Mesenchymal stem cell (in vitro differentiated cells and primary cell): ENCODE data around the gene COMMD2.

Source experiments
- DNase-seq: peaks from one replicate; pipeline ENCODE4 v3.0.0-alpha.2; 2013
- H2AFZ ChIP-seq: one replicate; pipeline ENCODE4 v1.6.1; 2013; ENCODE audit warnings: low read depth, mild to moderate bottlenecking, control low read depth, inconsistent platforms, low read length, moderate library complexity
- H2AK5ac ChIP-seq: 2 replicates; pipeline ENCODE4 v1.6.1; 2013; ENCODE audit warnings: low read length, moderate library complexity, mild to moderate bottlenecking, inconsistent platforms; ENCODE audit not compliant: severe bottlenecking
- H2BK120ac ChIP-seq: one replicate; pipeline ENCODE4 v1.6.1; 2013; ENCODE audit warnings: low read depth, mild to moderate bottlenecking, inconsistent platforms, low read length, moderate library complexity
- H2BK12ac ChIP-seq, 2 experiments: one replicate each; pipeline ENCODE4 v1.6.1; 2013; ENCODE audit warnings: inconsistent platforms in 2 of 2, low read length in 2 of 2, mild to moderate bottlenecking in 2 of 2, moderate library complexity in 2 of 2, control low read depth in 1 of 2
- H2BK15ac ChIP-seq: one replicate; pipeline ENCODE4 v1.6.1; 2013; ENCODE audit warnings: mild to moderate bottlenecking, low read depth, inconsistent platforms; ENCODE audit not compliant: poor library complexity, severe bottlenecking
- H2BK5ac ChIP-seq: 2 replicates; pipeline ENCODE4 v1.6.1; 2013; ENCODE audit warnings: low read depth, mild to moderate bottlenecking, low read length, control low read depth, inconsistent platforms; ENCODE audit not compliant: poor library complexity, severe bottlenecking
- H3K14ac ChIP-seq, 2 experiments: one replicate each; pipeline ENCODE4 v1.6.1; 2013; ENCODE audit warnings: inconsistent platforms in 2 of 2, low read length in 2 of 2, control low read depth in 1 of 2, mild to moderate bottlenecking in 1 of 2, moderate library complexity in 1 of 2
- H3K18ac ChIP-seq, 2 experiments: one replicate each; pipeline ENCODE4 v1.6.1; 2013; ENCODE audit warnings: inconsistent platforms in 2 of 2, low read length in 2 of 2, control low read depth in 1 of 2, low read depth in 1 of 2, mild to moderate bottlenecking in 1 of 2
- H3K23ac ChIP-seq, 2 experiments: one replicate each; pipeline ENCODE4 v1.6.1; 2013; ENCODE audit warnings: inconsistent platforms in 2 of 2, low read length in 2 of 2, mild to moderate bottlenecking in 2 of 2, moderate library complexity in 2 of 2, control low read depth in 1 of 2
- H3K27ac ChIP-seq: 2 replicates; pipeline ENCODE4 v1.5.1; 2013; ENCODE audit warnings: mild to moderate bottlenecking, moderate library complexity, low read length, control low read depth, inconsistent platforms; ENCODE audit not compliant: poor library complexity, severe bottlenecking
- H3K27me3 ChIP-seq, 2 experiments: 2 replicates each; pipeline versions ENCODE4 v1.6.1 to v1.7.0; 2013; ENCODE audit warnings: low read length in 2 of 2, mild to moderate bottlenecking in 2 of 2, moderate library complexity in 2 of 2, control low read depth in 1 of 2, inconsistent platforms in 1 of 2; ENCODE audit not compliant: control insufficient read depth in 1 of 2, insufficient read depth in 1 of 2
- H3K36me3 ChIP-seq, 2 experiments: 2 replicates each; pipeline versions ENCODE4 v1.6.1 to v1.7.0; 2013; ENCODE audit warnings: low read length in 2 of 2, control low read depth in 1 of 2, inconsistent platforms in 1 of 2, low read depth in 1 of 2, mild to moderate bottlenecking in 1 of 2; ENCODE audit not compliant: insufficient read depth in 2 of 2, control insufficient read depth in 1 of 2
- H3K4ac ChIP-seq, 2 experiments: one replicate each; pipeline ENCODE4 v1.6.1; 2013; ENCODE audit warnings: inconsistent platforms in 2 of 2, low read length in 2 of 2, mild to moderate bottlenecking in 2 of 2, moderate library complexity in 2 of 2, control low read depth in 1 of 2, low read depth in 1 of 2
- H3K4me1 ChIP-seq: 2 replicates; pipeline ENCODE4 v1.6.1; 2013; ENCODE audit warnings: low read depth, low read length, control low read depth; ENCODE audit not compliant: control insufficient read depth, insufficient read depth
- H3K4me2 ChIP-seq: 2 replicates; pipeline ENCODE4 v1.6.1; 2013; ENCODE audit warnings: low read length, mild to moderate bottlenecking, inconsistent platforms; ENCODE audit not compliant: poor library complexity, severe bottlenecking
- H3K4me3 ChIP-seq, 2 experiments: 2 replicates each; pipeline versions ENCODE4 v1.5.1 to v1.7.0; 2013; ENCODE audit warnings: low read length in 2 of 2, mild to moderate bottlenecking in 2 of 2, control low read depth in 1 of 2, low read depth in 1 of 2; ENCODE audit not compliant: insufficient read depth in 1 of 2
- H3K79me1 ChIP-seq: replicated peaks from 2 replicates; pipeline ENCODE4 v1.6.1; 2013; ENCODE audit warnings: mild to moderate bottlenecking, control low read depth, low read length, inconsistent platforms; ENCODE audit not compliant: poor library complexity, severe bottlenecking
- H3K9ac ChIP-seq: 2 replicates; pipeline ENCODE4 v1.7.0; 2013; ENCODE audit warnings: mild to moderate bottlenecking, low read length, moderate library complexity
- H3K9me3 ChIP-seq: 2 replicates; pipeline ENCODE4 v1.7.0; 2013; ENCODE audit warnings: mild to moderate bottlenecking, low read length; ENCODE audit not compliant: control insufficient read depth
- H4K8ac ChIP-seq: one replicate; pipeline ENCODE4 v1.6.1; 2013; ENCODE audit warnings: inconsistent platforms, mild to moderate bottlenecking, low read length, moderate library complexity
- H4K91ac ChIP-seq: one replicate; pipeline ENCODE4 v1.6.1; 2013; ENCODE audit warnings: mild to moderate bottlenecking, low read length, inconsistent platforms
- WGBS: methylation state at CpG from one replicate; pipeline ENCODE4 v1.1.7; 2013; ENCODE audit warnings: mixed read lengths; 5-methylcytosine and 5-hydroxymethylcytosine counted together

The COMMD2 gene

DNA sequence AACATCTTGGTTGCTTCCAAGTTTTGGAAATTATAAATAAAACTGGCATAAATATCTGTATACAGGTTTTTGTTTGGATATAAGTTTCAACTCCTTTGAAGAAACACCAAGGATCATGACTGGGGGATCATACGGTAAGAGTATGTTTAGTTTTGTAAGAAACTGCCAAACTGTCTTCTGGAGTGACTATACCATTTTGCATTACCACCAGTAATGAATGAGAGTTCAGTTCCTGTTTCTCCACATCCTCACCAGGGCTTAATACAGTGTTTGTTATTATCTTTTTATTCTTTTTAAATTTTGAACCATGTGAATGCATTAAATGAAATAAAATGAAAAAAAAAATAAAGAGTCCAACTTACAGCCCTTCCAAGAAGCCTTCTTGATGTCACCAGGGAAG lies 43.7 kb upstream of the COMMD2 start:
- Histone ChIP-seq H3K4me2 (no peak overlapping the region), H3K4me3 (no peak overlapping the region), H3K36me3 (no peaks in the 10 kb centered on the region), H3K18ac (no peak overlapping the region), H3K9ac (no peak overlapping the region), H2BK5ac (no peak overlapping the region), H3K27me3 (no peaks in the 10 kb centered on the region), H4K91ac (no peak overlapping the region), H4K8ac (no peak overlapping the region), H3K27ac (no peak overlapping the region), H2AK5ac (no peak overlapping the region), H2BK12ac (no peak overlapping the region), H3K4ac (no peak overlapping the region), H2AFZ (no peak overlapping the region), H3K23ac (no peak overlapping the region), H2BK15ac (no peak overlapping the region), H3K4me1 (no peaks in the 10 kb centered on the region), H3K9me3 (no peaks in the 10 kb centered on the region), H2BK120ac (no peak overlapping the region), H3K14ac (no peak overlapping the region), H3K79me1 (no peaks in the 10 kb centered on the region)
- WGBS, result no CpG with 5 or more reads among the region's 1 CpG
- DNase-seq, result no peak

DNA sequence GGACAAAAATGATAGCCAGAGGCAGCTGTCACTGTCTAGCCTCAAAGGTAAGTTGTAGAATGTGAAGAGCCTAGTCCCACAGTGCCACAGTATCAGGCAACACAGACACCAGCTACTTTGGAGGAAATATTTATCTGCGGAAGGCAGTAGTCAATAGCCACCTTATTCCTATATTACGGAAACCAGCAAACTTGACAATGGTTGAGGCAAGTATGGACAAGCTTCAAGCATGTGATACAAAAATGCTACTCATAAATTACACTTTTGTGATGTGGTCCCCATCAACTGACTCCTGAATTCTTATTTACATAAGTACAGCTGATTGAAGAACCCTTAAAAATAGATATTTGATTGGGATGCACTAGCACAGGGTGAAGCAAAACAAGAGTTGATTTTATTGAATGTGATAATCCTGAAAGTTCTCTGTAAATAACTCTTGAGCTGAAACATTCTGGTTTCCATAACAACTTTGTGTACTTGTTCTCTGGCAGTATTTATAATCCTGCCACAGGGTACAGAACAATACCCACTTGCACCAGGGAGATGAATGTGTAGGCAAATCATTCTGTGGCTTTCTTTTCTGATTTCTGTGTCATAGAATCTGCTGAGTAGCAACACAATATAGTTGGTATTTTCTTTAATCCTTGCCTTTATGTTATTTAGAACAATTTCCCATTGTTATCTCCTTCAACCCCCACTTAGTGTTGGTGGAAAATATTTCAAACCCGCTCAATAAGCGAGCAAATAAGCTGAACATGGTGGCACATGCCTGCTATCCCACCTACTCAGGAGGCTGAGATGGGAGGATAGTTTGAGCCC lies 40.4 kb upstream of the COMMD2 start, which contains the start of gene ANKUB1:
TSS of gene ANKUB1 (minus strand) at position 103 of the 819 bp plus-strand sequence. CDS start 188 bp downstream, outside the sequence.
- H3K18ac ChIP-seq, result no peak within 1 kb of the TSS
- WGBS, result 68% methylated on average over 2 of the region's 4 CpGs
- H3K14ac ChIP-seq, result no peak within 1 kb of the TSS
- no peak within 1 kb of the TSS for H3K27ac ChIP-seq
- H2BK12ac ChIP-seq, result no peak within 1 kb of the TSS
- H2BK120ac ChIP-seq, result no peak within 1 kb of the TSS
- no peaks in the 10 kb centered on the region for H3K9me3 ChIP-seq
- H3K4me2 ChIP-seq, result no peak within 1 kb of the TSS
- H2BK5ac ChIP-seq, result no peak within 1 kb of the TSS
- H3K23ac ChIP-seq, result no peak within 1 kb of the TSS
- DNase-seq, result no peak
- H3K27me3 ChIP-seq, result no peaks in the 10 kb centered on the region
- H3K79me1 ChIP-seq, result no peaks in the 10 kb centered on the region
- no peak within 1 kb of the TSS for H3K4me3 ChIP-seq
- no peaks in the 10 kb centered on the region for H3K4me1 ChIP-seq
- no peak within 1 kb of the TSS for H4K91ac ChIP-seq
- no peak within 1 kb of the TSS for H4K8ac ChIP-seq
- no peak within 1 kb of the TSS for H3K9ac ChIP-seq
- no peak within 1 kb of the TSS for H3K4ac ChIP-seq
- H2AK5ac ChIP-seq, result no peak within 1 kb of the TSS
- H3K36me3 ChIP-seq, result no peaks in the 10 kb centered on the region
- no peak within 1 kb of the TSS for H2AFZ ChIP-seq
- H2BK15ac ChIP-seq, result no peak within 1 kb of the TSS

GRCh38 chr3:149790698-149791097 lies 38.4 kb upstream of the COMMD2 start:
- Histone ChIP-seq H3K27me3 (no peaks in the 10 kb centered on the region), H4K91ac (no peak overlapping the region), H2BK12ac (no peak overlapping the region), H3K4me3 (peak overlapping the region in 1 of 2 experiments; percentile 23), H3K36me3 (no peaks in the 10 kb centered on the region), H3K14ac (no peak overlapping the region), H3K18ac (no peak overlapping the region), H3K4me2 (no peak overlapping the region), H2BK120ac (no peak overlapping the region), H2BK5ac (no peak overlapping the region), H3K23ac (no peak overlapping the region), H3K4me1 (no peaks in the 10 kb centered on the region), H3K79me1 (no peaks in the 10 kb centered on the region), H2AK5ac (no peak overlapping the region), H3K9ac (peak overlapping the region; percentile 12), H3K4ac (no peak overlapping the region), H2BK15ac (no peak overlapping the region), H3K27ac (no peak overlapping the region), H3K9me3 (no peaks in the 10 kb centered on the region), H2AFZ (no peak overlapping the region), H4K8ac (no peak overlapping the region)
- no peak for DNase-seq
- WGBS, result 80% methylated on average over 1 of the region's 3 CpGs

GRCh38 chr3:149790268-149790667 lies 38.0 kb upstream of the COMMD2 start:
- H2BK12ac ChIP-seq, result no peak overlapping the region
- no peak for DNase-seq

More at GRCh38 chr3:149790268-149790667, 38.0 kb upstream of the COMMD2 start:
- Histone ChIP-seq H2BK120ac (no peak overlapping the region), H2BK5ac (no peak overlapping the region), H3K9ac (peak overlapping the region; percentile 13), H4K8ac (no peak overlapping the region), H2AK5ac (no peak overlapping the region), H3K4ac (no peak overlapping the region), H3K18ac (no peak overlapping the region), H4K91ac (no peak overlapping the region), H3K14ac (no peak overlapping the region), H3K27ac (no peak overlapping the region), H3K23ac (no peak overlapping the region), H3K27me3 (no peaks in the 10 kb centered on the region), H2AFZ (no peak overlapping the region), H3K79me1 (no peaks in the 10 kb centered on the region), H3K36me3 (no peaks in the 10 kb centered on the region), H3K4me1 (no peaks in the 10 kb centered on the region), H3K9me3 (no peaks in the 10 kb centered on the region), H2BK15ac (no peak overlapping the region), H3K4me2 (no peak overlapping the region), H3K4me3 (peak overlapping the region in 1 of 2 experiments; percentile 23)
- WGBS, result 80% methylated on average over 1 of the region's 2 CpGs
